Thymus (tissue), 11 donors: Measurements from ENCODE around the gene TBC1D21. TPM values are rescaled to one million over a fixed set of nuclear protein-coding genes. Genes with fewer than 3 reads are reported as not detected.

Source experiments
- DNase-seq, 9 donors: peaks; one replicate each; pipeline ENCODE4 v3.0.0-alpha.2; 2013; ENCODE audit warnings: low spot score in 9 of 9, low read depth in 6 of 9, missing footprints in 1 of 9
- H3K27ac ChIP-seq, 2 donors: one replicate each; pipeline ENCODE4 v1.5.1; 2013; ENCODE audit warnings: control low read depth in 1 of 2, low read depth in 1 of 2, low read length in 1 of 2, mild to moderate bottlenecking in 1 of 2, moderate library complexity in 1 of 2
- H3K27me3 ChIP-seq, 2 donors: one replicate each; pipeline ENCODE4 v1.5.1; 2013; ENCODE audit warnings: low read length in 1 of 2; ENCODE audit not compliant: control insufficient read depth in 2 of 2, insufficient read depth in 1 of 2
- H3K36me3 ChIP-seq, 2 donors: one replicate each; pipeline ENCODE4 v1.5.1; 2013; ENCODE audit warnings: low read length in 1 of 2, mild to moderate bottlenecking in 1 of 2, moderate library complexity in 1 of 2; ENCODE audit not compliant: control insufficient read depth in 2 of 2, insufficient read depth in 2 of 2
- H3K4me1 ChIP-seq, 2 donors: one replicate each; pipeline ENCODE4 v1.5.1; 2013; ENCODE audit warnings: low read length in 2 of 2; ENCODE audit not compliant: control insufficient read depth in 2 of 2, insufficient read depth in 2 of 2
- H3K4me3 ChIP-seq, 2 donors: one replicate each; pipeline ENCODE4 v1.5.1; 2013; ENCODE audit warnings: low read length in 2 of 2, control low read depth in 1 of 2, mild to moderate bottlenecking in 1 of 2
- H3K9me3 ChIP-seq, 2 donors: one replicate each; pipeline ENCODE4 v1.5.1; 2013; ENCODE audit warnings: low read length in 1 of 2, mild to moderate bottlenecking in 1 of 2; ENCODE audit not compliant: control insufficient read depth in 2 of 2, insufficient read depth in 1 of 2
- WGBS: extraction: QIAGEN DNeasy Blood & Tissue Kit; methylation state at CpG from one replicate; pipeline ENCODE4 v1.1.7; 2013; 5-methylcytosine and 5-hydroxymethylcytosine counted together
- polyA plus RNA-seq: library from polyadenylated mRNA; stranded (reverse); fragments of 200-250 nt; gene quantifications from one replicate; pipeline ENCODE4 v1.2.3, GENCODE V29; 2013
- total RNA-seq: library from RNA; stranded (reverse); fragments of 120-200 nt; gene quantifications from one replicate; pipeline ENCODE4 v1.2.4, GENCODE V29; 2013
- donor health status: healthy.

Gene TBC1D21
- total and polyA plus RNA-seq, 2 donors = 0.05 TPM; not detected in 1

DNA sequence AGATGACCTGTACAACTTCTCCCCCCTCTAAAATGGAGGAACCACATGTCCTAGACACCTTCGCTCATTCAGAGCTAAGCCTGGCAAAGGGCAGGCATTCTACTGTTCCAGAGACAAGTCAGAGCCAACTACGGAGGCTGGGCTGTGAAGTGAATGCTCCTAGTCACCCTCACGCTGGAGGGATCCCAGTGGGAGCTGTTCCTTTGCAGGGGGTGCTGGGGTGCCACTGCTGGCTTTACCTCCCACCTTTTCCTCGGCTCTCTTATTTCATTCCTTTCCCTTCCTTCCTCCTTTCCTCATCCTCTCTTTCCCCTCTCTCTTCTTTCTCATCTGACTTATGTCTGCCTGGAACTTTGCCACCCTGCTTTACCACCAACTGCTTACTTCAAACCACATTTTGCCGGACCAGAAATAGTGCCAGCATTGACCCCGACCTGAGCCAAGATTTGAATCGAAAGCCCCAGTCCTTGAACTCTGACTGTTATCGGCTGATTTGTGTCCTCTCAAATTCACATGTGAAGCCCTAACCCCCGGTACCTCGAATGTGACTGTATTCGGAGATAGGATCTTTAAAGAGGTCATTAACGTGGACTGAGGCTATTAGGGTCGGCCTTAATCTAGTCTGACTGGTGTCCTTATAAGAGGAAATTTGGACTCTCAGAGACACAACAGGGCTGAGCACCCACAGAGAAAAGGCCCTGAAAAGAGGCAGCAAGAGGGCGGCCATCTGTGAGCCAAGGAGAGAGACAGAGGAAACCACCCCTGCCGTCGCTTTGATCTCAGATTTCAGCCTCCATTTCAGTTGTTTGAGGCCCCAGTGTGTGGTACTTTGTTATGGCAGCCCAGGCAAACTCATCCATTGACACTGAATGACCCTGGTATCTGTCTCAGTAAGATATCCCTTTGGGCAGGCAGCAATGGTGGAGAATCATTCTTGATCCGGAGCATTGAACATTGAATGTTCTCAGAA, 31.3 kb upstream of the TBC1D21 start:
- H3K9me3 ChIP-seq = no peaks in the 10 kb centered on the region
- H3K4me1 ChIP-seq = no peaks in the 10 kb centered on the region
- H3K27ac ChIP-seq = no peak overlapping the region
- 70% methylated on average over 17 of the region's 17 CpGs for whole genome bisulfite sequencing
- no peak for DNase-seq
- peaks cover 0 to 5% of the 10 kb centered on the region in 2 donors for H3K27me3 ChIP-seq
- no peaks in the 10 kb centered on the region for H3K36me3 ChIP-seq
- no peak overlapping the region for H3K4me3 ChIP-seq

DNA sequence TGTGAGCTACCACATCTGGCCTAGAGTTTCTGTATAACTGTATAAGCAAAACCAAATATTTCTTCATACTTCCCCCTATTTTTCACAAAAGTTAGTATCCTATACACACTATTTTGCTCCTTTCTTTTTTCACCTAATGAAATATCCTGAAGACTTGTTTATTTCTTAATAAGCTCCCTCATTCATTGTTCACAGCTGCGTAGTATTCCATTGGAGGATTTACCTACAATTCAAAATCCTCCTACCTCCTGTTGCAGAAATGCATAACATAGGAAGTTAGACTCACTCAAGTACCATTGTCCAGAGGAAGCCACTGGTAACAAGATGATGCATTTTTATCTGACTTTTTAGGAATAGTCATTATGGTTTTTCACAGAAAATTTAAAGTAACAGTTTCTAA, 29.6 kb upstream of the TBC1D21 start:
- DNase-seq = no peak
- Histone ChIP-seq H3K4me3 (no peak overlapping the region), H3K4me1 (no peaks in the 10 kb centered on the region), H3K27me3 (peaks cover 0 to 3% of the 10 kb centered on the region in 2 donors), H3K9me3 (no peaks in the 10 kb centered on the region), H3K36me3 (no peaks in the 10 kb centered on the region), H3K27ac (no peak overlapping the region)
- 99% methylated on average over 1 of the region's 1 CpG for WGBS

DNA sequence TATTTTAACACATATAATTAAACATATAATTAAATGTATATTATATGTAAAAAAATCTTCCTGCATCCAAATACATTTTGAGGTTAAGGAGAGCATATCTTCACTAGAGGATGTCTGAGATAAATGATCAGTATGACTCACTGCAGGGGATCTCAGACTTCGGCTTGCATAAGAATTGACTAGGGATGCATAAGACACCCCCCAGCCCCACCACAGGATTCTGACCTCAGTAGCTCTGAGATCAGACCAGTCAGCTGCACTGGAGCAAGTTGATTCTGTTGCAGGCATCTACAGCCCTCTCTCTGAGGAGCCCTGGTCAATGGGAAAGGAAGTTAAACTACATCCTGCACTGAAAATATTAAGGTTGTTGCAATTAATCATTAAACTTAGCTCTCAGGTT, 29.0 kb upstream of the TBC1D21 start:
- Histone ChIP-seq H3K27ac (no peak overlapping the region), H3K9me3 (no peaks in the 10 kb centered on the region), H3K4me1 (no peaks in the 10 kb centered on the region), H3K27me3 (peaks cover 0 to 3% of the 10 kb centered on the region in 2 donors), H3K4me3 (no peak overlapping the region), H3K36me3 (no peaks in the 10 kb centered on the region)
- DNase-seq = no peak
- WGBS = 69% methylated on average over 1 of the region's 1 CpG

DNA sequence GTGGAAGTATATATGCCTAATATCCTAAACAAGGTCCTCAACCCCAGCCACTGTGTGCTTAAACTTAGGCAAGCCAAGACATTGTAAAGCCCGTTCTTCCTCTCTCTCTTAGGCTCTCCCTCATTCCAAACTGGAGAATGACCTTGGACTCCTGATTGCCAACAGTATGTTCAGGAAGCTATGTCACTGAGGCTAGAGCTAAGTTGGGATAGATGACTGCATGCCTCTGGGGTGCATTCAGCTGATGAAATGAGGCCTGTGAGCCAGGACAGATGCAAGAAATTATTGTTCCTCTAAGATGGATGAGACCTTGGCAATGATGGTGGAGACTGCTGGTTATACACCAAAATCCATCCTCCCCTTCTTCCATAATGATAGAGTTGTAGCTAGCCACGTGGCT, 27.9 kb upstream of the TBC1D21 start:
- Histone ChIP-seq H3K27ac (no peak overlapping the region), H3K4me3 (no peak overlapping the region), H3K4me1 (no peaks in the 10 kb centered on the region), H3K27me3 (peaks cover 0 to 3% of the 10 kb centered on the region in 2 donors), H3K9me3 (no peaks in the 10 kb centered on the region), H3K36me3 (no peaks in the 10 kb centered on the region)
- no peak for DNase-seq
- 81% methylated on average over 2 of the region's 2 CpGs for WGBS

DNA sequence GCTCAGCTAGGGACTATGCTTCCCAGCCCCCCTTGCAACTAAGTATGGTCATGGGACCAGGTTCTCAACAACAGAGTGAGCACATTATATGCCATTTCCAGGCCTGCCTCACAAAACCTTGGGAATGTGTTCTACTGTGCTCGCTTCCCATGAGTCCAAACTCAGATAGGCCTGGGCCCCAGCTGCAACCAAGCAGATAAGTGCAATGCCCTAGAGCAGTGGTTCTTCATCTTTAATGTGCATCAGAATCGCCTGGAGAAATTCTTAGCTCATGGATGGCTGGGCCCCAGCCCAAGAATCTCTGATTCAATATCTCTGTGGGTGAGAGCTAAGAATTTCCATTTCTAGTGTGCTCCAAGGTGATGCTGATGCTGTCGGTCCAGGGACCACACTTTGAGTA, 27.5 kb upstream of the TBC1D21 start:
- H3K27ac ChIP-seq = no peak overlapping the region
- no peaks in the 10 kb centered on the region for H3K36me3 ChIP-seq
- 90% methylated on average over 3 of the region's 3 CpGs for WGBS
- DNase-seq = no peak
- H3K27me3 ChIP-seq = peaks cover 0 to 3% of the 10 kb centered on the region in 2 donors
- H3K4me1 ChIP-seq = no peaks in the 10 kb centered on the region
- H3K9me3 ChIP-seq = no peaks in the 10 kb centered on the region
- no peak overlapping the region for H3K4me3 ChIP-seq

DNA sequence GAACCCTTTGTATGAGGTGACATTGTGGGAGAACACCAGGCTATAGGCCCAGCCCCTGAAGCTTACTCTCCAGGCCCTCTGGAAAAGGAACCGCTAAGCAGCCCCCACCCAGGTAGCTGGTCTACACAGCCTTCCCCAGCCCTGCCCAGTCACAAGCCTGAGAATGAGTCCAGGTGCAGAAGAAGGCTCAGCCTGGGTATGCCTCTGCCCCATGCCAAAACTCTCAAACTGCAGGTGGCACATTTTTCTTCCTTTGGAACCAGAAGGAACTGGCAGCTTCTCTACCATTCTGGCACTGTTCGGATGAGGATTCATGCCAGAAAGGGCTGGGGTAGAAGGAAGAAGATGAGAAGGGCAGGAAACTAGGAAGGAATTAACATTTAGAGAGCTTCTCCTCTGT, 23.7 kb upstream of the TBC1D21 start:
- 94% methylated on average over 2 of the region's 2 CpGs for WGBS
- DNase-seq = no peak
- Histone ChIP-seq H3K4me1 (no peaks in the 10 kb centered on the region), H3K27me3 (no peaks in the 10 kb centered on the region), H3K9me3 (no peaks in the 10 kb centered on the region), H3K27ac (no peak overlapping the region), H3K4me3 (no peak overlapping the region), H3K36me3 (no peaks in the 10 kb centered on the region)

DNA sequence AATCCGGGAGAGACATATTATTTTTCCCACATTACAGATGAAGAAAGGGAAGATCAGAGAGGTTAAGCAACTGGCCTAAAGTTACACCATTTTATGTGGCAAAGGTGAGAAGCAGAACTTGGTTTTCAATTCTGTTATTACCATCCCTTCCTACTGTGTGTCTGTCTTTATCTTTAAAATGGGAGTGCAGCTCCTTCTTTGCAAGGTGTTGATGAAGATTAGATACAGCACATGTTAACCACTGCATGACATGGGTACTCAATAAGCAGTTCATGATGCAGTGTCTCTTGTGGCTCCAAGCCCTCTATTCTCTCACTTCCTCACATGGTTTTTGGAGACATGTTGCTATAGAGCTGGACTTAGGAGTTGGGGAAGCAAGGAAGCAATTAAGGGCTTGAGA, 23.1 kb upstream of the TBC1D21 start:
- Histone ChIP-seq H3K36me3 (no peaks in the 10 kb centered on the region), H3K9me3 (no peaks in the 10 kb centered on the region), H3K4me3 (no peak overlapping the region), H3K27ac (no peak overlapping the region), H3K4me1 (no peaks in the 10 kb centered on the region), H3K27me3 (peaks cover 0 to 3% of the 10 kb centered on the region in 2 donors)
- DNase-seq = no peak
- WGBS = 90% methylated on average over 1 of the region's 1 CpG

DNA sequence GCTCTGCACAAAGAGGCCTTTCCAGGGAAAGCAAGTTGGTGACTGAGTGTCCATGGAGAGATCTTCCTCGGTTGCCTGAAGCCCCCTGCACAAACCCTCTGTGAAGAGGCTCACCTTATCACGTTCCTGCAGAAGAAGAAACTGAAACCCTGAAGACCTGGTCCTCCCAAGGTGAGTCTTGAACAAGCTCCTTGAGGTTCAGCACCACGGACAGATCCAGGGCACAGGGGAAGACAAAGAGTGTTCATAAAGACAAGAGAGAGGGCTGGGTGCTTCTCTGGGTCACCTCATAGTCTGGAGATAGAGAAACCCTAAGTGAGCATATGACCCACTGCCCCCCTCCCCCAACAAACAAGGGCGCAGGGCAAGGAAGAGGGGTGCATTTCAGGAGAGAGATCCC, 21.7 kb upstream of the TBC1D21 start:
- Histone ChIP-seq H3K4me3 (no peak overlapping the region), H3K27ac (no peak overlapping the region), H3K36me3 (no peaks in the 10 kb centered on the region), H3K27me3 (peaks cover 0 to 5% of the 10 kb centered on the region in 2 donors), H3K4me1 (peaks cover 0 to 9% of the 10 kb centered on the region in 2 donors), H3K9me3 (no peaks in the 10 kb centered on the region)
- peak in 7 of 9 donors; percentile 28 to 80 (median 63) for DNase-seq
- 24% methylated on average over 4 of the region's 4 CpGs for WGBS

DNA sequence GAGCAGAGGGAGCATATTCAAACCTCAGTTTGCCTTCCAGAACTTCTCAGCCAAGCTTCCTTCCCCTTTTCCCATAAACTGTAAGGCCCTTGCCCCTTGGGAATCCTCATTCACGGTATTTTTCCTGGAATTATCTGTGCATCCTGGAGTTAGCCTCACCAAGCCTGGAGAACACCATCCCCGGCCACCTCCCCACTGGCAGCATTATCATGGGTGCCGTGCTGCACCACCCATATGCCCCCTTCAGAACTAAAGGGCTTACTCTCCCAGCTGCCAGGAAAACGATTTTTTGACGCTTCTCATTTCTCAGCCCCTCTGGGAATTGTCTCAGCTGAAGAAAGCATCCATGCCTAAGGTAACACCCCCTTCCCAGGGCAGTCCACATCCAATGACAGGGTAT, 20.9 kb upstream of the TBC1D21 start:
- peaks cover 0 to 9% of the 10 kb centered on the region in 2 donors for H3K27me3 ChIP-seq
- peaks cover 0 to 11% of the 10 kb centered on the region in 2 donors for H3K4me1 ChIP-seq
- DNase-seq = no peak
- WGBS = 88% methylated on average over 5 of the region's 5 CpGs
- H3K9me3 ChIP-seq = no peaks in the 10 kb centered on the region
- H3K36me3 ChIP-seq = no peaks in the 10 kb centered on the region
- no peak overlapping the region for H3K27ac ChIP-seq
- H3K4me3 ChIP-seq = no peak overlapping the region
